Colon (tissue), 2 donors: ENCODE results near the gene STAB1.

Source experiments
- FAIRE-seq: peaks from 2 replicates; lab custom pipeline; 2012; peaks lifted over from hg19 to GRCh38; lab: Jason Lieb, UNC
- donor health status: control.
- donor health status: control.

STAB1 gene

DNA sequence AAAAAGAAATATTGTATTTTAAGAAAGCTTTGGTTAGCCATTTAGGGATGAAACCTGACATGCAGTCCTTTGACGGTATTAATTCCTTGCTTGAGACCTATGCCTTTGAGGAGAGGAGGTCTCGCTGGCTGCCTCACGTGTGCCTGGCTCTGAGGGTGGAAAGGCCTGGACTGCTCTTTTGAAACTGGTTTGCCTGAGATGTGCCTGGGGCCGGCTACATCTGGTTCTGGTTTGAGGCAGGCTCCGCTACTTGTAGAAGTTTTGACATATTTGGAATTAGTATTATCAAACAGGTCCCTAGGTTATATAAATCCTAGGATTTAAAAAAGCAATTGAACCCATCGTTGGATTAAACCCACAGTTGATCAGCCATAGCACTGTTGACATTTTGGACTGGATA, 33.3 kb upstream of the STAB1 start:
- FAIRE-seq: no peak

- no peak for FAIRE-seq
Measured at GRCh38 chr3:52463416-52463815, 31.7 kb upstream of the STAB1 start.

GRCh38 chr3:52468336-52468735, 26.8 kb upstream of the STAB1 start:
- FAIRE-seq: no peak

- FAIRE-seq: no peak
Measured at GRCh38 chr3:52469001-52469400, 26.1 kb upstream of the STAB1 start.

DNA sequence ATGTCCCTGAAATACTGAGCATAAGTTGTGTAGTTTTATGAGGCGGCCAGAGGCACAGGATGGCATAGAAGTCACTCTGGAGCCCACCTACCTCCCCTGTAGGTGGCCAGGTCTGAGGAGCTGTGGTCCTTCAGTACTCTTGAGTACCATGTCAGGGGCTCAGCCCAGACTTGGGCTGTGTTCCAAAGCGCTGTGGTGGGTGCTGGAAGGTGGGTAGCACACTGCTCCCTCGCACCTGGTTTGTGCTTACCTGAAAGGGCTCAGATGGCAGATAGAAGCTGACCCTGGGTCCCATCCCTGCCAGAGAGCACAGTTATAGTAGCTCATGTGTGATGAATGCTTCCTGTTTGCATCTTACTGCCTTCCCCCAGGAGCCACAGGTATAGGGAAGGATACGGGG, 24.2 kb upstream of the STAB1 start:
- FAIRE-seq: no peak

DNA sequence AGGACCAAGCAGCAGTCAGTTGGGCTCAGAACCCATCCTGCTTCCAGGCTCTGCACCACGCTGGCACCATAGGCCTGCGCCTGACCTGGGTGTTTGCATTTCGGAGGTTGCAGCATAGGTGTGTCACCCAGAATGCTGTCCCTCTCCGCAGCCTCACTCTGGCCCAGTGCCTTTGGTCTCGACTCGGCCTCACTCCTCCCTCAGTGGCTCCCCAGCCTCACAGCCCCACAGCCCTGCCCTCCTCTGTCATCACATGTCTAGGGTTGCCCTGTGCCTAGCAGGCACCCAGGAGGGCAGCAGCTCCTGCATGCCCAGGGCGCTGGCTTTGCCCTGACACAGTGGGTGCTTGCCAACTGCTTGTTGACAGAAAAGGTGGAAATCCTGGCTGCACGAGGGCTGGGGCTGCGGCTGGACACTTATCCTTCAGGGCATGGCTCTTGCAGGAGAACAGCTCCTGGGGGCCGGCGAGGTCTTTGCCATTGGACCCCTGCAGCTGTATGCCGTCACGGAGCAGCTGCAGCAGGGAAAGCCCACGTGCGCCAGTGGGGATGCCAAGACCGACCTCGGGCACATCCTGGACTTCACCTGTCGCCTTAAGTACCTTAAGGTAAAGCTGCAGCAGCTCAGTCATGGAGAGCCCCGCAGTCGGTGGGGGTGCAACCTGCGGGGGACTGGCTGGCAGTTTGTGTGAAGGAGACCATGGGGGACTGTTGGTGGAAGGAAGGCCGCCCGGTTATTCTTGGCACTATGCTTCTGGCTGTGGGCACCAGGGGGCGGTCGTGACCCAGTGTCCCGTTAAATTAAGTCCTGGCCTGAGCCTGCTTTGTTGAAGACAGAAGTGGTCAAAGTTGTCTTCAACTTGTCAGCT, 23.5 kb upstream of the STAB1 start:
- FAIRE-seq: no peak

- FAIRE-seq: no peak
Measured at GRCh38 chr3:52472239-52473000, 22.7 kb upstream of the STAB1 start.

DNA sequence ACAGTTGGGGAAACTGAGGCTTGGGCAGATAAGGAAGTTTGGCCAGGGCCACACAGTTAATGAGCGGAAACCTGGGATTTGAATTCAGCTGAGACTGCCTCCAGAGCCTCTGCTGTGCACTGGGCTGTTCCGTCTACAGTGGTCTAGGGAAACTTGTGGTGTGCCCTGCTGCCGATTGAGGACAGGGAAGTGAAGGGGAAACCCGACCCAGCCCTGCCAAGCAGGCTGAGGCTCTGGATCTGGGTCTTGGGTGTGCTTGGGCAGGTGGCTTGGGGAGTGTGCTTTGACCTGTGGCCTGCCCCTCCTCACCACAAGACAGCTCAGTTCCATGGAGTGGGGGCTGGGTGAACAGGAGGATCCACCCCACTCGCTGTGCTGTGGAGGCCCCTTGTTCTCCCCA, 22.1 kb upstream of the STAB1 start:
- no peak for FAIRE-seq

DNA sequence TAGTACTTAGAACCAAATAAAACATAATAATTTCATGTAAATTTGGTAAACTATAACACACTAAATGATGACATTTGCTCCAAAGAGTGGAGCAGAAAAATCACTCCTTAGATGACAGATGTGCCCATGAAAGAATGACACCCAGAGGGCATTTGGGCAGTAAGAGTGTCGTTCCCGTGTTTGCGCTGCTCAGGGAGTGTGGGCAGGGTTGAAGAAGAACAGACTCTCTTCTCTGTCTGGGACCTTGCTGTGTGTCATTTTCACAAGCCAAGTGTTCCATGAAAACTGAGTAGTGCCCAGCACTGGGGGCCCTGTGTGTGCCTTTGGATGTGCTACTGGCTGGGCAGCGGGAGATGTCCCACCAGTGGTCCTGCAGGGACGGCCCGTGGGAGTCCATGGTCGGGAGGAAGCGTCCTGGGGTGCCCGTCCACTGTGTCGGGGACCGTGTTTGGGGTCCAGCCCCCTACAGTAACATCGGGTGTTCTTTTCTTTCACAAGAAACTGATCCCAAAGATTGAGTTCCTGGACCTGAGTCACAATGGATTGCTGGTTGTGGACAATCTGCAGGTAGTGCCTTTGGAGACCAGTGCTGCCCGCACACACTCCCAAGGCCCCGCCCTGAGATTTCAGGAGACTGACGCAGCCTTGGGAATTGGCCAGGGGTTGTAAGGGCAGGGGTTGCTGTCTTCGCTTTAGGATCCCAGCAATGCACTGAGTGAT, 17.9 kb upstream of the STAB1 start:
- FAIRE-seq: no peak

DNA sequence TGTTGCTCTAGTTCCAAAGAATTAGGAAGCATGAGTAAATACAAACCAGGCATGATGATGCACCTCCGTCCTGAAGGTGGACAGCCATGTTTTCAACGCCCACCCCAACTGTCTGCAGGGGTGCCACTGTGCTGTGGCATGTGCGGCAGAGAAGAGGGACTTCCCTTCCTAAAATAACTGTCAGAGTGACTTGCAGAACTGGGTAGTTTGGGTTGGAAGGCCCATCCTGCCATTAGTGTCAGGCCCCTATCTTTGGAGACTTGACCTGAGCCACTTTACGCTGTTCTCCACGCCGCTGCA, 17.4 kb upstream of the STAB1 start:
- no peak for FAIRE-seq

GRCh38 chr3:52479037-52479876, 15.9 kb upstream of the STAB1 start:
- no peak for FAIRE-seq

- no peak for FAIRE-seq
Measured at GRCh38 chr3:52479877-52480575, 15.1 kb upstream of the STAB1 start.

DNA sequence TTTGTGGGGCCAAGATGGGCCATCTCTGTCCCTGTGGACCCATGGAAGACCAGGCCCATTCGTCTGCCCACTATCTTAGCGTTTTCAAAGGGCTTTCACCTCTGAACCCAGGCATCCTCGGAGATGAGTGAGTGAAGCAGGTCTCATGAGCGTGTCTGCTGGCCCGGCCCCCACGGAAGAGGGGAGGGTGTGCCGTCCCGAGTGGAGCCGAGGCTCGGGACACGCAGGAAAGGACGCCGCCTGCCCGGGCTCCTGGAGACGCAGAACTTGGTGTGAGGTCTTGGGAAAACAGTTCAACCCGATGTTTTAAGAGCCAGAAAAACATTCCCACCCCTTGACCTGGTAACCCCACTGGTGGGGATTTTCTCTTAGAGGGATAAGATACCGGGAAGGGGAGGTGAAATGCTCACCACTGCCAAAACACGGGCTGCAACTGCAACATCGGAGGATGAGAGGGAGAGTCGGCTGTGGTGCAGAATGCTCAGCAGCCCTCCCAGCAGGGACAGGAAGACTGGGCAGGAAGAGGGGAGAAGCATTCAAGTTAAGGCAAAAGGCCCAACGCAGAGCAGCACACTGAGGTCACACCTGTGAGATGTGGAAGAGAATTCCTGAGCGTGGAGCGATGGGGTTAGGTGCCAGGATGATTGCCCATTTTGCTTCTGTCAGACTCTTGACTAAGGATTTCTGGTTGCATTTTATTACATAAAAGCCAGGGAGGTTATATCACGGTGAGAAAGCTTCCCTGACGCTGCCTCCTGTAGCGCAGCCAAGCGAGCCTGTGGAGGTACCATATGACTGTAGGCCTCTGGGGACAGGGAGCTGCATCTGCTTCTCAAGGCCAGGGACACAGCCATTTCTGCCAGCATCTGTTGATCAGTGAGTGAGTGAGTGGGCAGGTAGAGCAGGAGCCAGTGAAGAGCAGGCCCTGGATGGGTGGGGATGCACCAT, 14.1 kb upstream of the STAB1 start:
- FAIRE-seq: no peak

- FAIRE-seq: no peak
Measured at GRCh38 chr3:52481819-52482521, 13.2 kb upstream of the STAB1 start.

GRCh38 chr3:52483081-52483480, 12.1 kb upstream of the STAB1 start:
- FAIRE-seq: no peak

- no peak for FAIRE-seq
Measured at GRCh38 chr3:52483577-52484381, 11.4 kb upstream of the STAB1 start.

DNA sequence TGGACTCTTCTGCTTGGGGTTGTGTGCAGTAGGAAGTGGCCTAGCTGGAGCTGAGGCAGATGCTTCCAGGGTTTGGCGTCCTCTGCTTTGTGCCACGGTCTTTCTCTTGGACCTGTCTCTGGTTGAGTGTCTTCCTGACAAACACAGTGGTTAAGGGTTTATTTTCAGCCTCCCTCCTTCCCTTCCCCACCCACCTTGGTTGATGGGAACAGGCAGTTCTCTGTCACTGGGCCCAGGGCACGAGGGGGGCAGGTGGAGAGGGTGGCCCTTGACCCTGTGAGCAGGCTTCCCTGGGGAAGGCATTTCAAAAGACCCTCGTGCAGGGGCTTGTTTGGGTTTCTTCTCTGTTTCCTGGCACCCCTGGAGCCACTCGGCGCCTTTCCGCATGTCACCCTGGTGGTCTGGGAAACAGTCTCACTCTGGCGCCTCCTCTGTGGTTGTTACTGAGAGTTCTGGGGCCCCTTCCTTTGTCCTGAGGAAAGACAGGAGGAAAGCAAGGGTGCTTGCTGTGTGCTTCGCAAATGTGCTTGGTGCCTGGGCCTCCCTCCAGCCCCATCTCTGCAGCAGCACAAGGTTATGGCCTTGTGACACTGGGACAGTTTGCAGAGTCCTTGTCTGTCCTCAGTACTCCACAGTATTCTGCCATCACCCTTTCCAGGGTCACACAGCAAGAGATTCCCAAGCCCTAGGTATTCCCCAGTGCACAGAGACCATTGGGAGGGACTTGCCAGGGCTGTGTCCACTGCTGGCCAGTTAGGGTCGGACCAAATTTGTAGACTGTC, 10.3 kb upstream of the STAB1 start:
- FAIRE-seq: no peak
